NCI-H2196 (cell line): ENCODE measurements around the gene STPG3.

Experiments
- DNase-seq: peaks from one replicate; lab custom pipeline; 2025; ENCODE audit not compliant: unreplicated experiment; lab: John Stamatoyannopoulos, UW

Gene STPG3

DNA sequence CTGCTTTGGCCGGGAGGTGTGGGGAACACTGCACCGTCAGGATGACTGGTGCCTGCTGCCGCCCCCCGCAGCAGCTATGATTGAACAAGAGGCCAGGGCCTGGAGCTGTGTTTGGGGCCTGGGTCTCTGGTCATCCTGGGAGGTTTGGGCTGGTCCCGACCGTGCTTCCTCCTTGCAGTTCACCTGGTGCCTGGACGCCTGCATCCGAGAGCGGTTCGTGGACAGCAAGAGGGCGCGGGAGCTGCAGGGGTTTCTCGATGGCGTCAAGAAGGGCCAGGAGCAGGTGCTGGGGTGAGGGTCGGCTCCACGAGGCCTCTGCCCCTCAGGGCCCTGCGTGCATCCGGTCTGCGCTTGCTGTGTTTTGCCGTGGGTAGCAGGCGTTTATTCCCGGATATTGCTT, 13.0 kb downstream of the STPG3 start:
- DNase-seq: no peak

DNA sequence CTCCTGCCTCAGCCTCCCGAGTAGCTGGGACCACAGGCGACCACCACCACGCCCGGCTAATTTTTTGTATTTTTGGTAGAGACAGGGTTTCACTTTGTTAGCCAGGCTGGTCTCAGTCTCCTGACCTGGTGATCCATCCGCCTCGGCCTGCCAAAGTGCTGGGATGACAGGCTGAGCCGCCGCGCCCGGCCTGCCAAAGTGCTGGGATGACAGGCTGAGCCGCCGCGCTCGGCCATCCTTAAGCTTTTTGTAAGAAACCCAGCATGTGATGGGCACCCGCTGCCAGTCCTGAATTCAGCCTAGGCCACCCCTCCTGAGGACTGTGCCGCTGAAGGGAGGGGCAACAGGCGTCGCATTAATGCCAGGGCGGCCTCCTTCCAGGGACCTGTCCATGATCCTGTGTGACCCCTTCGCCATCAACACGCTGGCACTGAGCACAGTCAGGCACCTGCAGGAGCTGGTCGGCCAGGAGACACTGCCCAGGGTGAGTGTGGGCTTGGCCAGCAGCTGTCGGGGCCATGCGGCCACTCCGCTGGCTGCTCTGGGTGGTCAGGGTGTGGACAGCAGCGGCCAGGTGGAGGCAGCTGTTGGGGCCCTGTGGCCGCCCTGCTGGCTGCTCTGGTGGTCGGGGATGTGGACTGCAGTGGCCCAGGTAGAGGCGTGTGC, 14.5 kb downstream of the STPG3 start:
- no peak for DNase-seq

DNA sequence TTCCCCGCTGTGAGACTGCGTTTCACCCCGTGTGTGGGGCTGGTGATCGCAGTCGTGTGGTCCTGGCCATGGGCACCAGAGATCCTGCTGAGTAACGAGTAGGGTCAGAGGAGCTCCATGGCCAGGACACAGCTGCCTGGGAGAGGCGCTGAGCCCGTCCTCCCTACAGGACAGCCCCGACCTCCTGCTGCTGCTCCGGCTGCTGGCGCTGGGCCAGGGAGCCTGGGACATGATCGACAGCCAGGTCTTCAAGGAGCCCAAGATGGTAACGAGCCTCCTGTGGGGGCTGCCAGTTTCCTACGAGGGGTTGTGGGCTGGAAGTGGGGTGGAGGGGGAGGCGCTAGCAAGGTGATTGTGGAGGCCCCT, 15.1 kb downstream of the STPG3 start:
- DNase-seq: no peak

DNA sequence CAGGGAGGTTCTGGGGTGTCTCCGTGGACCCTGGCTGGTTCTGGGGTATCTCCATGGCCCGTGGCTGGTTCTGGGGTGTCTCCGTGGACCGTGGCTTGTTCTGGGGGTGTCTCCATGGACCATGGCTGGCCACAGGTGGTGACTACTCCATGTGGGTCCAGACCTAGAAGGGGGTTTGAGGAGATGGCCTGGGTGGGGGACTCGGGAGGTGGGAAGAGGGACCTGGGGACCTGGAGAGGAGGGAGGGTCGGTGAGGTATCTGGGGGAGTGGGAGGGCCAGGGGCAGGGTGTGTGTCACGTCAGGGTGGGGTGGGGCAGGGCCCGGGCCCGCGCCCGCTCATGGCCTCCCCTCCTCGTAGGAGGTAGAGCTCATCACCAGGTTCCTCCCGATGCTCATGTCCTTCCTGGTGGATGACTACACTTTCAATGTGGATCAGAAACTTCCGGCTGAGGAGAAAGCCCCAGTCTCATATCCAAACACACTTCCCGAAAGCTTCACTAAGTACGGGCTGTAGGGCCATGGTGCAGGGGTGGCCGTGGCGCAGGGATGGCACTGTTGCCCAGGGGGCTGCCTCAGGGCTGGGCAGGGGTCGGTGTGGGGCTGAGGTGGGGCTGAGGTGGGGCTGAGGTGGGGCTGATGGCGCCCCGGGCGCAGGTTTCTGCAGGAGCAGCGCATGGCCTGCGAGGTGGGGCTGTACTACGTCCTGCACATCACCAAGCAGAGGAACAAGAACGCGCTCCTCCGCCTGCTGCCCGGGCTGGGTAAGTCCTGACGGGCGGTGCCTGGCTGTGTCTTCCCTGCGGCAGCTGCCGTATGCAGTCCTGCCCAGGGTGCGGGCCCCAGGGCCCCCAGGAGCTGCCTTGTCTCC, 15.7 kb downstream of the STPG3 start:
- DNase-seq: no peak

DNA sequence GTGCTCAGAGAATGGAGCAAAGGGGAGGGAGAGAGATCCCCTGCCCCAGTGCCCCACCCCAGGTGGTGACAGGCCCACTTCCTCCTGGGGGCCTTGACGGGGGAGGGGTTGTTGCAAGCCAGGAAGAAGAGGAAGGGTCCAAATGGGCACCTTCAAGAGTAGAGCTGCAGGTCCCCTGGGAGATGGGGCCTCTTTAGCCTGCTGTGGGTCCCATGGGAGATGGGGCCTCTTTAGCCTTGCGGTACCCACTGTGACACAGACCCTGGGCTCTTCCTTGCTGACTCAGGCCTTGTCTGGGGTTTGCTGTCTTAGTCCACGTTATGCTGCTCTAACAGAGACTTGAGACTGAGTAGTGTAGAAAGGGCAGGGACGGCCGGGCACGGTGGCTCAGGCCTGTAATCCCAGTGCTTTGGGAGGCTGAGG, 16.9 kb downstream of the STPG3 start:
- DNase-seq: no peak

DNA sequence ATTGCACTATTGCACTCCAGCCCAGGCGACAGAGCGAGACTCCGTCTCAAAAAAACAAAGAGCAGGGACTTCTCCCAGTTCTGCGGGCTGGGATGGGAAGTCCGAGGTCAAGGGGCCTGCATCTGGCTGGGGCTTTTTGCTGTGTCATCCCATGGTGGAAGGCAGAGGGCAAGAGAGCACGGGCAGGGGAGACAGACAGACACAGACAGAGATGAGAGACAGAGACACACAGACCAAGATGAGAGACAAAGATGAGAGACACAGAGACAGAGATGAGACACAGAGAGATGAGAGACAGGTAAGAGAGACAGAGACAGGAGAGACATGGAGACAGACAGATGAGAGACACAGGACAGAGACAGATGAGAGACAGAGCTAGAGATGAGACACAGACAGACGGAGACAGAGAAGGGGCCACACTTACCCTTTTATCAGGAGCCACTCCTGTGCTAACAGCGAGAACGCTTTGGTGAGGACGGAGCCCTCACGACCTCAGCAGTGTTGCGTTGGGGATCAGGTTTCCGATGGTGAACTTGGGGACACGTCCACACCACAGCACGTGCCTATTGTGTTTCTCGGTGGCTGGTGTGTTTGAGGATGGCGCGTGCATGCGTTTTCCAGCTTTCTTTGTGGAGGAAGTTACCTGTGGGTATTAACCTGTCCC, 17.6 kb downstream of the STPG3 start:
- DNase-seq: no peak

DNA sequence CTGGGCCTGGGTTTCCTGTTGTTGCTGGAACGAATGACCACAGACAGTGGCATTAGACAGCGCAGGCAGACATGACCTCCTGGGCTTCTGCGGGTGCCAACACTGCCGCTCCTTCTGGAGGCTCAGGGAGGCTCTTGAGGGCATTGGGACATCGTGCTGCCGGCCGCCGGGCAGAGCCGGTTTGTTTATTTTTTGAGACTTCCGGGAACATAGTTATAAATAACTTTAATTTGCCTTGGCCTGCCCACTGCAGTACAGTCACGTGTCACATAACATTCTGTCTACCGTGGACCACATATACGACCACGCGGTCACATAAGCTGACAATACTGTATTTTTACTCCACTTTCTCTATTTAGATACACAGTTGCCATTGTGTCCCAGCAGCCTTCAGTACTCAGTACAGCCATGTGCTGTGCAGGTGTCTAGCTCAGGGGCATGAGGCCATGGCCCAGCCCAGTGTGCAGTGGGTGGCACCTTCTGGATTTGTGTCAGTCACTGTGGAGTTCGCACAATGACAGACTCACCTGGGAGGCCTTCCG, 18.2 kb downstream of the STPG3 start:
- DNase-seq: peak; percentile 33

DNA sequence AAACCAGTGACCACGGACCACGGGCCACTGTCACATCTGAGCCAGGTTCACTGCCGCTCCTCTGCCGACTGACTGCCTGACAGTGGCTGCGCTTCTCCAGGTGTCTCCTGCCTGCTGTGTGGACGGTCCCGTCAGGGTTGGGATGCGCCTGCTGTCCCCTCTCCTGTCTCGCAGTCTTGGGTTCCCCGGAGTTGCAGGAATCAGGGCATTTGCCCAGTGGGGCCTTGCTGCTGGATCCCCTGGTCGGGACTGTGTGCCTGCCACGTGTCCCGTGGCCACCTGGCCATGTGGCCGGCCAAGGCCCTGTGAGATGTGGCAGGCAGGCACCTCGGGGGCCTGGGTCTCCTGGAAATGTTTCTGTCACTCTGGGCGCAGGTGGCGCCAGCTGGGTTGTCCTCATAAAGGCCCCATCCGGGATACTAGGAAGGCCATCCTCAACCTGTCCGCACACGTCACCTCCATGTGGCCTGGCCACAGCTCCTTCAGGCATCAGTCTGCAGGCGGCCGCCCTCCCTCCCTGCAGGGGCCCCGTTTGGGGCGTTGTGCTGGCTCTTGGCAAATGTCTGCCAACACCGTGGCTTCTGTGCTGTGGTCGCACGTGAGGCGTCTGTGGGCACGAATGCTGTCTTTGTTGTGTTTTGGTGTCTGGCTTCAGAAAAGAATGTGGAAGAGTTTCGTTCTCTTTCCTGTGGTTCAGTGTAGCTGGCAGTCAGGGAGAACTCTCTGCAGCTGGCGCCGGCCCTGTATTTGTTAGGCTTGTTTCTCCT, 20.0 kb downstream of the STPG3 start:
- no peak for DNase-seq

DNA sequence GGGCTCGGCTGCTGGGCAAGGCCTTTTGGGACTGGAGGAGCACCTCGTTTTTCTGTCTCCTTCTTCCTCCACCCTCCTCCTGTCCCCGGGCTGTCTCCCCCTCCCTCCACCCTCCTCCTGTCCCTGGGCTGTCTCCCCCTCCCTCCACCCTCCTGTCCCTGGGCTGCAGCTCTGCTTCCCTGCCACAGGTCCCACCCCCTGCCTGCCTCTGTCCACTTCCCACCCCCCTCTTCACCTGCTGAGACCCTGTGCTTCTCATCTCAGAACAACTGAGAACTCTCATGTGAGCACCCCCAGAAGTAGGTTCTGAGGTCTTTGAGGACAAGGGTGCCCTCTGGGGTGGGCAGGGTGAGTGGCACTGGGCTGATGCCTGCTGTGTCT, 20.6 kb downstream of the STPG3 start:
- no peak for DNase-seq

DNA sequence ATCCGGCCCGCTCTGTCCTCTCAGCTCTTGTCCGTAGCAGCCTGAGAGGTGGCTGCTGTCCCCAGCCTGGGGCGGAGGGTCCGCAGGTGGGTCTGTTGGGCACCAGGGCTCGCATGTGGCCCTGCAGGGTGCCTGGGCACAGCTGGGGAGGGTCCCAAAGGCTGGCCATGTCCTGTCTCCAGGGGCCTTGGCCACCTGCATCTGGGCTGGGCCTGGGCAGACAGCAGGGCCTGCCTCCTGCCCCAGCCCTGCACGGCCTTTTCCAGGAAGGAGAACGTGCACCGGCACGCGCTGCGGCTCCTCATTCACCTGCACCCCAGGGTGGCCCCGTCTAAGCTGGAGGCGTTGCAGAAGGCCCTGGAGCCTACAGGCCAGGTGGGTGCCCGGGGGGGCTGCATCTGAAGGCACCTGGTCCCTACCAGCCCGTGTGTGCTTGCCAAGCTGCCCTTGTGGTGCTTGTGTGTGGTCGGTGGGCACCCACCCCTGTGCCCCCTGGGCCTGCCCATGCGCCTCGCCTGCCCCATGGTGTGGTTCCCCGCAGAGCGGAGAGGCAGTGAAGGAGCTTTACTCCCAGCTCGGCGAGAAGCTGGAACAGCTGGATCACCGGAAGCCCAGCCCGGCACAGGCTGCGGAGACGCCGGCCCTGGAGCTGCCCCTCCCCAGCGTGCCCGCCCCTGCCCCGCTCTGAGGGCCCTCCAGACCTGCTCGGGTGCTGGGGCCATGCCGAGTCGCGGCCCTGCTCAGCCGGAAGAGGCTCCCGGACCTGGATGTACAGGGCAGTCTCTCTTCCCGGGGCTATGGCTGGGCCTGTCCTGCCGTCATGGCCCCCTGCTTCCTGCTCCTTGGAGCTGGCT, 21.4 kb downstream of the STPG3 start:
- no peak for DNase-seq

DNA sequence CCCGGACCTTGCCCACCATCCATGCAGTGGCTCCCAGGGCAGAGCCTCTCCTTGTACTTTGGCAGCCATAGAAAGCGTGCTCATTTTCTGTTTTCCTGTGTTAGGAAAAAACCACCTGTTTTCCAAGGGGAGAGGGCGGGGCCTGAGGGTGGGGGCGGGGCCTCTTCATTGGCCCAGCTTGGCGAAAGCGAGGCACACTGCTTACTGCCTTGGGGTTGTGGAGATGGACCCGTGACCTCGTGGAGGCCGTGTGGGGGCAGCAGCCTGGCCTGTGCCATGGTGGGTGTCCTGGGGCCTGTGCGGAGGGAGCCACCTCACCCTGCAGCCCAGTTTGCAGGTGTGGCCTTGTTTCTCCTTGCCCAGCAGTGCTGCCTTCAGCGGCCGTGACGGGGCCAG, 22.0 kb downstream of the STPG3 start:
- peak; percentile 20 for DNase-seq

DNA sequence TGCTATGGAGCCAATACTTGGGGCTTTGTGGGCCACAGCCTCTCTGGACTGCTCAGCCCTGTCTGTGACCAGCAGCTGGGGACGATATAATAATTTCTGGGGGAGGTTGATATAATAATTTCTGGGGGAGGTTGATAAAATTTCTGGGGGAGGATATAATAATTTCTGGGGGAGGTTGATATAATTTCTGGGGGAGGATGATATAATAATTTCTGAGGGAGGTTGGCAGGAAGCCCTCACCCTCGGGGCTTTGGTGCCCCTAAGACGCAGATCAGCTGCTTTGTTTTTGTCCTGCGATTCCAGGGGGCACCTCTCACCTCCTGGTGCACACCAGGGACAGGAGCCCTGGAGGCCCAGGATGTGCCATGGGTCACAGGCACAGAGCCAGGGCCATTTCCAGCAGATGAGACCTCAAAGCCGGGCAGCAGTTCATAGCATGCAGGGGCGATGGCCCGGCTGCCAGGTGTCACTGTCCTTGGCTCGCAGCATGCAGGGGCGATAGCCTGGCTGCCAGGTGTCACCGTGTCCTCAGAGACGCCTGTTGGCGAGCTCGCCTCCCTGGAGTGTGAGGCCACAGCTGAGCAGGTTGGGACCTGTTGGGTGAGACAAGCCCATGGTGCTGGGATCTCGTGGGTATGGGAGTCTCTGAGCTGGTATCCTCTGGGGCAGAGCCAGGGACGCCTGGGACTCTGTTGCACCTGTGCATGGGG, 22.7 kb downstream of the STPG3 start:
- no peak for DNase-seq

DNA sequence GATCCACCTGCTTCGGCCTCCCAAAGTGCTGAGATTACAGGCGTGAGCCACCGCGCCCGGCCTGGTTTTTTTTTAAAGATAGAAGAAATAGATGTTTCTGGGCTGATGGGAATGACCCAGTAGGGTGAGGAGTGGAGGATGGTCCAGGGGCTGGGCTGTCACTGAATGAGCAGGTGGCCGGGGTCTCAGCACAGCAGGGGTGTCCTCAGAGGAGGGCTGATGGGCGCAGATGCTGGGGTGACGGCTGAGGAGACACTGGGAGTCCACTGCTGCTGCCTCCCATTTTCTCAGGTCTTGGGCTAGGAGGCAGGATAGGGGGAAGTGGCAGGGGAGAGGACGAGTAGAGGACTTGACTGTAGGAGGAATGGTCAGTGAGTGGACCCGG, 24.1 kb downstream of the STPG3 start:
- no peak for DNase-seq

DNA sequence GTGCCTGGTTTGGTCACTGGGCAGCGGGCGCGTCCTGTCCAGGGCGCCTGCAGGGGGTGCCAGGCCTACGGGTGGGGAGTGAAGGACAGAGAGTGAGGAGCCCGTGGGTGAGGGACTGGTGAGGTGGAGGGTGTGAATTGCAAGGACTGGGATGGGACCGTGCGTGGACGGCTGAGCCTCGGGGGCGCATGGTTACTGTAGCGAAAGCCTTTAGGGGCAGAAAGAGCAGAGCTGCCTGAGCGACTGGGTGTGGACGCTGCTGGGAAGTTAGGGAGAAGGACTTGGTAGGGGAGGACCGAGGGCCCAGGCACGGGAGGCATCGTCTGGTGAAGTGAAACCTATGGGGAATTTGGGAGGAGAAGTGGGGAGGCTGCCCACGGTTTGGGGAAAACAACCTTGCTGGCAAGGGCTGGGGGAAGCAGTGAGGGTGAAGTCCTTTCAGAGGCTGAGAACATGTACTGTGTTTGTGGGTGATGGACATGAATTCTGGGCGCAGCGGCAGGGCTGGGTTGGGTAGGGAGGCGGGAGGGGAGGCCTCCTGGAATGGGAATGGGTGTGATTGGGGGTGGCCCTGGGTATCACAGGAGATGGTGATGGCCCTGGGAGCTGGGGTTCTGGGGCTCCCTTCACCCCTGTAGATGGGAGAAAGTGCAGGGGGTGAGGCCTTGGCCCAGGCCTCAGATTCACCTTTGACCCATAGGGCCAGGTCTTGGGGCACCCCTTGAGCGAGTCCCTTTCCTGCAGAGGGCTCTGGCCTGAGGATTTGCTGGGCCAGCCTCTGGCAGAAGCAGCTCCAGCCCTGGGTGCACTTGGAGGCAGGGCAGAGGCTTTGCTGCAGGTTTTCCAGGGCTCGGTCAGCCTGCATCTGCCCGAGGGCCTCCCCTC, 24.7 kb downstream of the STPG3 start:
- no peak for DNase-seq

DNA sequence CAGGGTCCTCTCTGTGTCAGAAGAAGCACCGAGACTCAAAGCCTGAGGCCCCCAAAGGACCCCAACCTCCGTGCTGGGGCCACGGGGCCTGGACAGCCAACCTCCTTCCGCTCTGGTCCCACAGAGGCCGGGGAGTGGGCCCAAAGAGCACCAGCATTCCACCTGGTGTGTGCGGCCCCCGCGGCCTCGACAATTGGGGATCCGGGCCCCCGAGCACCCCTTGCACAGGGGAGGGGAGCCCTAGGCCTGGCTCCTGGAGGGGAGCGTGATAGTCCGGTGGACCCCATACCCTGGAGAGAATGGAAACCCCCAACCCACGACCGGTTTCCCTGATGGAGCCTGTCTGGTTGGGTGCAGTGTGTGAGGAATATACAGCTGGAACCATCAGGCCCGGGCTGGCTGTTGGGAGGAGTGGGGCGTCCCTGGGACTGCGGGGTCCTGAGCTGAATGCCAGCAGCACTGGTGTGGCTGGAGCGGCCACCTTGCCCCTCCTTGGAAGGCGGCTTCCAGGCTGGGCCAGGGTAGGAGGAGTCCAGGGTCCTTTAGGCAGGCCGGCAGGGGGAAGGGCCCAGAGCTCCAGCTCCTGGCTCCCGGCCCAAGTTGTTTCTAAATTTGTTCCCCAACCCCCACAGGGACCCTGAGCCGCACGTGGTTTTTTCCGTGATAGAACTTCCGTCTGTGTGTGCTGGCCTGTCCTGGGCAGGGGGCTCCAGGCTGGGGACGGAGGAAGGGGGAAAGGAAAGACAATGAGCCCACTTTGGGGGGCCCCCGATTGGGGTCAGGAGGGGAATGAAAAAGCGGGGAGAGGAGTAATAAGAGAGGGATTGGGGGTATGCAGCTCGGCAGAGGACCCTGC, 25.6 kb downstream of the STPG3 start:
- no peak for DNase-seq

DNA sequence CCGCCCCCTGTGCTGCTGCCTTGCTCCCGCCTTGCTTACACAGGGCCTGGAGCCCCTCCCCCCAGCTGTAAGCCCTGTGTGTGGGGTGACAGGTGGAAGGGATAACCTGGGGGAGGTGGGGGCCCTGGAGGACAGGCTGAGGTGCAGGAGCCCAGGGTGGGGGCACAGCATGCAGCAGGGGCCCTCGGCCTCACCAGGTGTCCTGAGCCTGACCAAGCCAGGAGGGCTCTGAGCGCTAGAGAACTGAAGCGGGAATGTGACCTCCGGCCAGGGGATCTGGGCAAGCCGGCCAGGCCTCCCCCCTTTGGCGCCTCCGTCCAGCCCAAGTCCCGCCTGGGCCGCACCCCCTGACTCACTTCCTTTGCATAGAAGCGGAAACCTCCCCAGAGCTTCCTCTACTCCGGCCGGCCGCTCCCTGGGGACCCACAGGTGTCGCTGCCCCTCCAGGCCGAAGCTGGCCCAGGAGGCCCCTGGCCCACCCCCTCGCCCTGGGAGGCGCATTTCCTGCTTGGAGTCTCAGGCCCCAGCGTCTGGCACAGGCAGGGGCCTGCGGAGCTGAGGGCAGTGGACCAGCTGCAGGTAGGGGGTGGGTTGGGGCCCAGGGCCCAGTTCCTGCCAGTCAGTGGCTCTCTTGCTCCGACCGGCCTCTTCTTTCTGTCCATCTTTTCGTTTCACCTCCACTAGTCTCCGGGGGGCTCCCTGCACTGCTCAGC, 26.4 kb downstream of the STPG3 start, which contains the start of gene TOR4A:
TSS of gene TOR4A (plus strand) at position 398 of the 713 bp plus-strand sequence. CDS start 964 bp downstream, outside the sequence.
- no peak for DNase-seq
